CD4-positive, alpha-beta T cell treated with Interleukin-6 at 100 ng/mL for 8 hours (primary cell): Measurements from ENCODE around the gene EVX2.

Experiments
- DNase-seq: peaks from one replicate; pipeline ENCODE4 v3.0.0-alpha.2; 2020; ENCODE audit warnings: mixed read lengths, low spot score

EVX2 gene

DNA sequence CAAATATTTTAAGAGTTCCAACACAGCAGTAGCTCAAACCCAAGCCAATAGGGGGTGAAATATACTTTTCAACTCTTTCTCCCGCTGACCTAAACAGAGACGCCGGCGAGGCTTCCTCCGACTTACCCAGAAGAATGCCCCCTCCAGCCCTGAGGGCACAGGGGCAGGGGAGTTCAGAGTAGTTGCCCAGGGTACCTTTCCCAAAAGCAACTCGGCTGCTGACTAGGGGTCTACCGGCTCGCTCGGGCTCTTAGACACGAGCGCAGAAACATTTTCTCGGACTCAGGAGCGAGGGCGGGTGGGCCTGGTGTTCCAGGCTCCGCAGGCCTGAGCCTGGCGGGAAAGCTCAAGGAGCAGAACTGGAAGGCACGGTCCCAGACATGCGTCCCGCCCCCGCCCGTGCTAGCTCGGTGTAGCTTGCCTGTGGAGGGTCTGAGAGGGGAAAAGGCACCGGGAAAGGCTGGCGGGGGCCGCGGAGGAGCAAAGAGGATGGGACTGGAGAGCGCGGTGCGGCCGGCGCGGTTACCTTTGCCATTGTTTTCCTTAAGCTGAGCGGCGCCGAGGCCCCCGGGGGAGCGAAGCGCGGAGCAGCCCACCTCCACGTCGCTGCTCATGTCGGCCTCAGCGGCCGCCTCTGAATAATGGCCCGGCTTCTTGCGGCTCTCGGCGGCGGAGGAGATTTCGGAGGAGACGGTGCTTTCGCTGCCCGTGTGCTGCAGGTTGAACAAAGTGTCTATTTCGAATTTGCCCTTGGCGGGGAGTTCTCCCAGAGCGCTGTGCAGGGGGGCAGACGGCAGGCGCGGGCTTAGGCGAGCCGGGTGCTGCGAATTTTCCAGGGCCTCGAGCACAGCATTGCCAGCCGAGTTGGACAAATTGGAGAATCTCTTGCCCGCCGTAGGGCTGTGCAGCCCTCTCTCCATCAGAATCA lies 674 bp downstream of the EVX2 start:
- no peak for DNase-seq

DNA sequence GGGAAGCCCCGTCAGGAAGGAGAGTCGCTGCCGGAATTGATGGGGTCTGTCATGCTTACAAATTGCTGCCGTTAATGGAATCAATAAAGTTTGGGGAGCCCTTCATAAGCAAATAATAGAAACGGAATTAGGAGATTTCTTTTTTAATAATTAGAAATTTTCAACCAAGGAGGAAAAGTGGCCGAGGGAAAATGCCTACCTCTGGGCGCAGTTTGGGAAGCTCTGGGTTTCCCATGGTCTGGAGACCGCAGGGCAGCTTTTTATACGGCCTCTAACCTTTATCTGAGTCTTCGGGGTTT lies 1.3 kb downstream of the EVX2 start:
- no peak for DNase-seq

DNA sequence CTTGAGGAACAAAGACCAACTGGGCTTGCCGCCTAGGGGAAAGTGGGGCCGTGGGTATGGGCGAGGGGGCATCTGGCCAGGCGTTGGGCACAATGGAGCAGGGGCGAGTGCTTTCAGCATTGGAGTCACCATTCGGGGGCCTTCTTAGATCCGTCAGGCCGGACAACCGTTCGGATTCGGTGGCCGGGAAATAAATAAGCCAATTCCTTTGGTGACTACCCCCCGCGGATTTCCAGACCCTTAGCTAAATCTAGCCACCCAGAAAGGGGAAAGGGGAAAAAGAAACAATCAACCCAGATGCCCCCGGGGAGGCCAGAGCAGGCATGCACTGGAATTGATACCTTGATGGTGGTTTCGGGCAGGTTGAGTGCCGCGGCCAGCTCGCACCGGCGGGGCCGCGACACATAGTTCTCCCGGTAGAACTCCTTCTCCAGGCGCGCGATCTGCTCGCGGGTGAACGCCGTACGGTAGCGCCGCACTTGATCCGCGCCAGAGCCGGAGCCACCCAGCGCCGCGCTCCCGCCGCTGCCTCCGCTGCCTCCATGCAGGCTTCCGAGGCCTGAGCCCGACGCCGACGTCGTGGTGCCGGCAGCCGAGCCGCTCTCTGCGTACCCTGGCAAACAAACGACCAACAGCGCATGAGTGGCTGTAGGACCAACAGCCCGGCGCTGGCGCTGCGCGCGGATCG lies 1.8 kb downstream of the EVX2 start:
- no peak for DNase-seq

DNA sequence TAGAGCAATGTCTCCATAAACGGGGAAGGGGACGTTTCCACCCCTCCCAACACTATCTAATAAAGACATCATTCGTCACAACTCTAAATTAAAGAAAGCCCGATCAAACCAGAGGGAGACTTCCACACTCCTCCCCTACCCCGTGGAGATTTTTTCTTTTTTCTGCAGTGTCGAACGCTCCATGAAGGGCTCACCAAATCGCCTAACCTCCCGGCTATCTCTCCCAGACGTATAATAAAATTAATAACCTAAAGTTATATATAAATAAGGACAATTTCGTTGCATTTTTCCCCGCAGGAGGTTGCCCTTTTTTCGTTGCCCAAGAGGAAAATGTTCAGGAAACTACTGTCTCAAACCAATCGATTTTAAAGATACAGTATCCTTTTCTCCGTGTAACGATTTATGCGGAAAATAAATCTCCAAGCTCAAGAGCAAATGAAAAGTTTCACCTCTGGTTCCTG lies 2.4 kb downstream of the EVX2 start:
- DNase-seq: no peak

DNA sequence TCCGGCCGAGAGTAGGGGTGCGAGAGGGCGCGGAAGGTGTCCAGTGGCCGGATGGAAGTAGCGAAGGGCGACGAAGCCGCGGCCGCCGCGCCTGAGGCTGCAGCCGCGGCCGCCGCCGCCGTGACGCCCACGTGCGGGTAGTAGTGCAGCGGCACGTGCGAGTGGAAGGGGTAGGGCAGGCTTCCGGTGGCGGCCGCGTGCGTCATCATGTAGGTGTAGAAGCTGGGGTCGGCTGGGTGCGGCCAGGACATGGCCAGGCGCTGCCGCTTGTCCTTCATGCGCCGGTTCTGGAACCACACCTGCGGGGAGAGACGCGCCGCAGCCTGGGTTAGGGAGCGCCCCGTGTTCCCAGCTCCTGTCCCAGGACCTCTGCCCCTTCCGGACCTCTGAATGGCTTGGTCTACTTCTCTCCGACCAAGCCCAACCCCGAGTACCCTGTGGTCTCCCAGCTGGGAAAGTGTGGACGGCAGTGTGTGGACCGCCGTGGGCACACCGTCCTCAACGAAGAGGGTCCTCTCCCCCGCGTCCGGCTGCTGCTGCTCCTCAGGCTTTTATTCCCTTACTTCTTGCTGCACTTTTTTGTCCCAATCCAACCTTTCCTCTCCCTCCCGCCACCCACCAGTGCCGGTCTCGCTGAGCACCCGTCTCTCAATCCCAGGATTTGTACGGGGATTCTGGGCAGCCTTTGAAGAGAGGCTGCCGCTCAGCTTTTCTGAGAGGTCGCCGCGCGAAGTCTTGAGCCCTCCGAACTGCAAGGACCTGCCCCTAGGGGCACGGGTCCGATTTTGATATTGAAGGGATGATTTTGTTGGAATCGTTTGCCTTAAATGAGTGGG lies 3.0 kb downstream of the EVX2 start:
- no peak for DNase-seq

DNA sequence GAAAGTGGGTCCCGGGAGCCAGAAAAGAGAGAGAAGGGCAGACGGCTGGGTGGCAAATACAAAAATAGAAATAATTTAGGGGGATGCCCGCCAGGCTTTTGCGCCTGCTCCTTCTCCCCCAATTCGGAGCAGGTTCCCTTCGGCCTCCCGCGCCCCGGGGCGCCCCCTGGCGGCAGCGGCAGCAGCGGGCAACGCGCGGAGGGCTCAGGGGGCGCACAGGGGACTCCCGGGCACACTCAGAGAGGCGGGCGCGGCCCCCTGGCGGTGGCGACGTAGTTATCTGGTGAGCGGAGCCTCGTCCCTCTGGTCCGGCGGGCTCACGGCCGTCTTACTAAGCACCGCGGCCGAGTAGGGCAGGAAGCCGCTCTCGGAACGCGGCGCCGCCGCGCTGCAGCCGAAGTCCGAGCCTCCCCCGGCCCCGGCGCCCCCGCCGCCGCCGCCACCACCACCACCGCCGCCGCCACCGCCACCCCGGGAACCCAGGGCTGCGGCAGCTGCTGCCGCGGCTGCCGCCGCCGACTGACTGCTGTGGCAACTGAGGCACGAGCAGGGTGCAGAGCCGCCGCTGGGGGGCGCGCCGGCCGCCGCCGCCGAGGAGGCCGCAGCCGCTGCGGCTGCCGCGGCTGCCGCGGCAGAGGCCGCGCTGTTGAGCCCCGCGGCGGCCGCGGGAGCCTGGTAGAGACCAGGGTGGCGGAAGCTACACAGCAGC lies 3.8 kb downstream of the EVX2 start:
- no peak for DNase-seq

DNA sequence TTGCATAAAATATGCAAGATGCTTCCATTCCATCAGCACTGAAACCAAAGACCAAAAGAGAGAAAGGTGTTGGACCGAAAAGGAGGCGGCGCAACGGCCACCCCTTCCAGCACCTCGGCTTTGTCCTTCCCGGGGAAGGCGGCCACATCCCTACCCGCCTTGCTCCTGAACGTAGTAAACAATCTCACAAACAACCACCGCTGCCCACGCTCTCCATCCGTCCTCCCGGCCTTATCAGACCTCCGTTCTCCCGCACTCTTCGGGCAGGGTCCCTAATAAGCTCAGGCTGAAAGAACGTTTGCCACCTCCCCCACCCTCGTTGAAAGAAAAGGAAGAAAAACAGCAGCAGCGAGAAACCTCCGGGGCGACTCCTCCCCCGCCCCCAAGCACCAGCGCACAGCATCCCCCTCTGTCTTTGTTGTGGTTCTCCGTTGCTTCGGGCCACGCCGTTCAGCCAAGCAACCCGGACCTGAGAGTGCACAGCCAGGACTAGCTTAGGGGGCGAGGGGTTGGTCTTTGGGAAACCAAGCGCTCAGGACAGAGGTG lies 4.4 kb downstream of the EVX2 start:
- DNase-seq: no peak

DNA sequence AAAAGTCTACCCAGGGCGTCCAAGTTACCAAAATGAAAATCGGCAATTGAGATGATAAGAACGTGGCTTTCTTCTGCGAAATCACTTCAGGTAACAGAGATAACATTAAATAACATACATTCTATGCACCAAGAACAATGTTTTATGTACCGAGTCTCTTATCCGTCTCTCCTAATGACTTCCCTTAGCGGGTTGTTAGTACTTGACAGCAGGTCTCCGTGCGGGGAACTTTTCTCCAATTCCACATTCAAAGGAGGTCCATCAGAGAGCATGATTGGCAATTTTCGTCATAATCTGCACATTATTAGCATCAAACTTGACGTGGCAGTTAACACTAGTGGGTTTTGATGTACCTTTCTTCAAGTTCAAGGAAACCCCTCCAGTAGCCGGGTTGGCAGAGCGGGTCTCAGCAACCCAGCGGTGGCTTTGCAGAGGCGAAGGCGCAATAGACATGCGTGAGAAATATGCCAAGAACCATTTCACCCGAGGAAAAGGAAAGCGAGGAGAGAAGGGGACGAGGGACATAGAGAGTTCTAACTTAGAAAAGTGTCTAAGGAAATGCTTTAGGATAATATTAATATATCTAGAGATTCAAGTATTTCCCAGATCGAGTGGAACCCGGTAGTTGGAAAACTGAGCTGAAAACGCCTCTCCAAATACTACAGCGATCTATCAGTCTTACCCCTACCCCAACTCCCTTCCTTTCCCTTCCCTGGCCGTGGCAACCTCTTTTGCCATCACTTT lies 5.0 kb downstream of the EVX2 start:
- no peak for DNase-seq

DNA sequence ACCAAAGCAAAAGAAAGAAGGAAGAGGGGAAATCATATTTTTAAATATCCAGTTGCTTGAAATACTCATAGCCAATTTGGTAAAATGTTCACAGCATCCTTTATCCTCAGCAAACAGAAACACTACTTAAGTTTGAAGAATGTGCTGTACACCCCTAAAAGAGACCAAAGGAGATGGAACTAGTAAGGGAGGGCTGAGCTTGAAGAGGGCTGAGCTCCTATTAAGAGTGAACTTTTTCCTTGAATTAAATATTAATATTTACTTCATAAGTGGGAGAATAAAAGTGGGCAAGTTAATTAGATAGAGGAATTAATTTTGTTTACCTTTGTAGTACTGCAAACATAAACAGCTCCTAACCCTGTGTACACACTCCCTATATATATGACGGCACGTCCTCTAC lies 7.0 kb downstream of the EVX2 start:
- DNase-seq: no peak

DNA sequence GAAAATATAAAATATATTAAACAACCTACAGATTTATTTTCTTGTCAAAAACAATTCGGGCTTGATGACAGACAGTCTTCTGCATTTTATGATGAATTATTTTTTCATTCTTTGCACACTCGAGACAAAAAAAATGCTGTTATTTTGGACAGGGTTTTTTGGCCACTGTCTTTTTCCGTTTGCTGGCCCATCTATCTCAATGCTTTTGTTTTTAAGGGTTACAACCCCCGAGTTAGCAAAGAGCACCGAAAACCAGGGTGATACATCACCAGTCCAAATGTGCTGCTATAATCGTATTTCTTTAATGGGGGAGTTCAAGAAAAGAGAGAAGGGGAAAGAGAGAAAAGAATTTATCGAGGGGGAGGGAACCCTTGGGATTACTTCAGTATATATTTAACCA lies 7.7 kb downstream of the EVX2 start:
- DNase-seq: no peak

DNA sequence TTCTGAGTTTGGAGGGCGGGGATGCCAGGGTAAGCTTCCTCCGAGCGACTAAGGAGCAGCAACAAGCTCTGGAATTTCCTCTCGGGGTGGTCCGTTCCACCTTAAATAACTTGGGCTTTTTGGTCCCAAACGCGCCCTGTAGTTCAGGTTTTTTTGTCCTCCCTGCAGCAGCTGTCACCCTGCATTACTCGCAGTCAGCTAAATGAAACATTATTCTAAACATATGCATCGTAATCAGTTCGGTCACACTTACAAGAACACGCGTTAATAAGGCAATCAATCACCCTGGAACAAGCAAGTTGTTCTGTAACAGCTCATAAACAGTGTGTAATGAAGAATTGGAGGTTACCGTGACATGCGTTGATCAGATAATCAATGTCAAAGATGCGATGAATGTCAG lies 8.3 kb downstream of the EVX2 start:
- DNase-seq: no peak

DNA sequence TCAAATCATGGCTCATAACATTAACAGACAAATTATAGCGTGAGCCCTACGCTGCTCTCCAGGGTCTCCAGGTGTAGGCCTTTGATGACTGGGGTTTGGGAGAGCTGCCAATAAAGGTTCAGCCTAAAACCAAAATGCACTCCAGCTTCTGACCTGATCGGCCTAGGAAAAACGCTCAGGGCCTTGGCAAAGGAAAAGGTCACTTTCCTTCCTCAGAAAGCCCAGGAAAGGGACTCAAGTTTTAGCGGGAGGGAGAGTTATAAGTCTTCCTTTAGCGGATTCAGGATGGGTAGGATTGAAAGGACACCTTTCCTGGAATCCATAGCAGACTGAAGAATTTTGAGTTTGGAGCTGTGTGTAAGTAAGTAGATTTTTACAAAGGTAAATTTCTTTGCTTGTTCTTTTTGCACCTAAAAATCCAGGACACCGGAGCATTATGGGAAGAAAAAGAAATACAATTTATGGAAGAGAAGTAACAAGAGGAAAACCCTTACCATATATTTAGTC lies 8.8 kb downstream of the EVX2 start:
- DNase-seq: no peak

DNA sequence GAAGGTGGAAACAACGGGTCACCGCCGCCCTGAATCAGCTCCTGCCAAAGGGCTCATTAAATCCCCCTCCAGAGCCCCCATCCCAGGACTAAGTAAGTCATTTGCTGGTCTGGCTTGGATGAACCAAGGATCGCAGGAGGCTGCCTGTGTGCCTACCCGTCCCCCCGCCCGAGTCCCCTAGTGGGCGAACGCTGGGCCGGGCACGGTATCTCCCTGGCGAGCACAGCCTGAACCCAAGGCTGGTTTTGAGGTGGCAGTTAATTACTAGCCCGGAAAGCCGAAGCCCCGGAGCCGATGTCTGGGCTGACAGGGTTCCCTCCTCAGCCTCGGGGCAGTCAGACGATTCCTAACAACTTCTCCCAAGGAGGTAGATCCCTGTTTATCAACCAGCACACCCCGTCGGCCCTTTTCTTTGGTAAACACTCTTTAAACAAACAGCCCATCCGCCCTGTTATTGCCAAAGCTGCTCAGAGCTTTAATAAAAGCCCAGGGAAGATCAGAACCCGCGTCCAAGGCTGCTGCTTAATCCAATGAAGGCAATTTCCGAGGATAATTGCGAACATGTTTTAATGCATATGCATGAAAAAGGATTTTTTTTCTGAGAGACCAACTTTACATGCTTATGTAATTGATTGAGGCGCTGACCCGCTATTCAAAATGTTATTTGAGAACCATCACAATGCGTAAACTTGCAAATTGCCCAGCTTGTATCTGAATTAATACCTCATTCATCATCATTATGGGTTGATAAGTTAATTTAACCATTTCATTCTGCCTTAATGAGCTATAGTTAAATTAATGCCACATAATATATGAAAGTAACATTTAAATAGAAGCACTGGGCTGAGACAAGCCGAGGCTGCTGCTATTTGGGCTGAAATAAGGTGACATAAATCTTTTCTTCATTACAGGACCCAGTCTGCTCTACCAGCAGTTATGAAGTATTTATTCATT lies 10.5 kb downstream of the EVX2 start:
- no peak for DNase-seq

DNA sequence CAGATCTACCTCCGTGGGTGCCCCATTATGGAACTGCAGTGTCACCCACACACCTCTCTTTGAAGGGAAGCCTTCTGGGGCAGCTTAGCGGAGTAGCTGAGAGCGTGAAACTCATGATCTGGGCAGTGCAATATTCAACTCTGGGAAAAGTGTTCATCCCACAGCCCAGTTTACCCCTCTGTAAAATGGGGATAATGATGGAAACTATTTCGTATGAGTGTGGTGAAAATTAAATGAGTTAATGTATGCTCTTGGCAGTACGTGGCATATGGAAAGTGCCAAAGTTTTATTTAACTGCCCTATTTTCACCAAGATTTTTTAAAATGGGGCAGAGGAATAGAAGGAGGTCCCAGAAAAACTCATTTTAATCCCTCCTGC lies 11.5 kb downstream of the EVX2 start:
- no peak for DNase-seq

DNA sequence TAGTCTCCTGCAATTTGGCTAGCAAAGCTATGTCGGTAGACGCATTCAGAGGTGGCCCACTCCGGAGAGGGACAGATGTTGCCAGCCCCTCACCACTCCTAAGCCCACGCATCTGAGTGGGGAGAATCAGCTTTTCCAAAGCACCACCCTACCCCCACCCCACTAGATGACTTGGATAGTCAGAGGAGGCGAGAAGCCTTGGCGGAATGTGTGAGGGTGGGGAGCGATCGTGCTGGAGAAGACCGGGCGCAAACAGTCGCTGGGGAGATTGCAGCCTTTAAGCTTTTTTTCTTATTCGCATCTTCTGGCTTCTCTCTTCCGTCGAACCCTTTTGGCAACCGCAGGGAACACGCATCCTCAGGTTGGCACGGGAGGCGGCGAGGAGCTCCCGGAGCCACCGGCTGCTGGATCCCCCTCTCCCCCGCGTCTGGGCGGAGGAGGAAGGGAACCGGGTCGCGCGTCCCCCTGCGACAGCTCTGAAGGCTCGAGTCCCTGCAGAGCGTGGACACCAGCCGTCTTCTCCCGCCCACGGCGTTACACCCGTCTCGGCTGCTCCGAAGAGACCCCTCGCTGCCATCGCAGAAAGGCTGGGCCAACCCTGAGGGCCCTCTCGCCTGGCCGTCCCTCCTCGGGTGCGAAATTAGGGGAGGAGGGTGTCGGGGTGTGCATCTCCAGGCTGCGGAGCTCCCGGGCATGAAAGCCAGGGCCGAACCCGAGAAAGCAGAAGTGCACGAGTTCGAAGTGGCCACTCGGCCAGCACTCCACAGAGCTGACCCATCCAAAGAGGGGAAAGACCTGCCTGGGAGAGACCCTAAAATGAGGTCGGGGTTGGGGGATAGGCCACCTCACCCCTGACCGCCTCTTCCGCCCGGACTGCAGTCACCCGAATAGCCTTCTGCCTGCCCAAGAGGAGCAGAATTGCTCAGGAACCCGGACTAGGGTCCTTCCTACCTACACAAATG lies 12.2 kb downstream of the EVX2 start:
- DNase-seq: no peak

DNA sequence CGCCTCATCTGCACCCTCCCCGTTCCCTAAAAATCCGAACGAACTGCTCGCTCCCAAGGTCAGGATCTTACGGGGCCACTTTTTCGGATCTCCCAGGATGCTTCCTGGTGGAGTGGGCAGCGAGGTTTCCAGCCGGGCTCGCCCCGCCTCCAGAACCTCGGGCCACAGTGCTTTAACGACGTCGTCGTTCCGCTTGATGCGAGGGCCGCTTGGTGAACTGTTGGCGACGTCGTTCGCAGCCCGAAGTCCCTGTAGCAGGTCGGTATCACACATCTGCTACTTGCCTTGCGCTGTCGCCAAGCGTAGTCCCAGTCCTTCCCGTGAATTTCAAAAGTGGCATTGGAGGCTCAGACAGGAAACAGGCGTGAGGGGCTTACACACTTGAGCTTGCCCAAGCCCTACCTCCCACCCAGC lies 15.3 kb downstream of the EVX2 start:
- no peak for DNase-seq

DNA sequence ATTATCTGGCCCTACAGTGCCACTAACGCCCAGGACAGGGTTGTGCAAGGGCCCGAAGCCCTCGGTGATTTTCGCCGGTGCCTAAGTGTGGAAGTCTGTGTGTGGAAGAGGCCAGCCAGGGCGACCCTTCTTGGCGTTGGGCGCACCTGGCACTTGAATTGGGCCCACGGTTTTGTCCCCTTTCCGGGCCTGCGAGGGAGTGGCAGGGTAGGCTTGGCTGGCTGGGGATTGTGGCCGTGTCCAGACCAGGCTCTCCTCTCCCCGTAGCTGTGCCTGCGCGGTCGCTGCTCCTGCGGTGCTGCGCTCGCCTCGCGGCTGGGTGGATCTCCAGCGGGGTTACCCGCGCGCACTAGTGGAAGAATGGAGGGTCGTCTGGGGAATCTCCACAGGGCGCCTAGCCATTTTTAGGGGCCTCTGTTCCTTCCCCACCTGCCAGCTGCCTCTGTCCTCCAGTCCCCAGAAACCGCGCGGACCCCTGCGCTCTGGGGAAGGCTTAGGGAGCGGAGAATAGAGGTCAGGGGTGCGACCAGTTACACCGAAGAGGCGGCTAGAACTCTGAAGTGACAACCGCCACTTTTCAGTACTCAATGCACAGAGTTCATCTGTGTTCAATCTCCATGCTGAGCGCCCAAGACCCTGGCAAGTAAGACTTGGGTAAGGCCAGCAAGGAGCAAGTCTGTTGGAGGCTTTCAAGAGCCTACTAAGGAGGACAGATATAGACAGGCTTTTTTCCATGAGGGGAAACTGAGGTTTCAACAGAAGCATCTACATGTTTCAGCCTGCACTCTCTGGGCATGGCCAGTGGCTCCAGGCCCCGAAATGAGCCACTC lies 16.0 kb downstream of the EVX2 start:
- DNase-seq: no peak
